Activated CD8-positive, alpha-beta T cell treated with anti-CD3 and anti-CD28 coated beads, Interleukin-2, amount 10 ng/mL, durations not matched to agents 7 days and 5 days (primary cell): ENCODE results near the gene MIPEP. TPM values are rescaled to one million over a fixed set of nuclear protein-coding genes. Genes with fewer than 3 reads are reported as not detected.

Source experiments
- ATAC-seq: fragments of 150-1000 bp; cut with Tn5 transposase; one replicate; pipeline ENCODE4 v1.10.0; 2021; ENCODE audit warnings: moderate library complexity
- CTCF ChIA-PET: fragments of 350-600 bp; sonication (Branson Sonifier 250); formaldehyde crosslinking; loops from one replicate; lab custom pipeline; 2021; ENCODE audit warnings: antibody characterized with exemption; lab: Charles Lee
- POLR2A ChIA-PET: fragments of 350-600 bp; sonication (Branson Sonifier 250); formaldehyde crosslinking; loops from one replicate; lab custom pipeline; 2021; ENCODE audit warnings: antibody characterized with exemption; lab: Charles Lee
- DNase-seq: peaks from one replicate; pipeline ENCODE4 v3.0.0-alpha.2; 2020
- H3K27ac Mint-ChIP-seq: one replicate; pipeline ENCODE4 v1.8.0; 2021; ENCODE audit warnings: mild to moderate bottlenecking, mixed read lengths
- H3K27me3 Mint-ChIP-seq: one replicate; pipeline ENCODE4 v1.8.0; 2021; ENCODE audit warnings: low read depth, mixed read lengths
- H3K36me3 Mint-ChIP-seq: one replicate; pipeline ENCODE4 v1.8.0; 2021; ENCODE audit warnings: low read depth, mixed read lengths
- H3K4me1 Mint-ChIP-seq: one replicate; pipeline ENCODE4 v1.8.0; 2021; ENCODE audit warnings: low read depth, mixed read lengths
- H3K4me3 Mint-ChIP-seq: one replicate; pipeline ENCODE4 v1.8.0; 2021; ENCODE audit warnings: mild to moderate bottlenecking, mixed read lengths
- H3K9me3 Mint-ChIP-seq: one replicate; pipeline ENCODE4 v1.8.0; 2022; ENCODE audit warnings: mixed read lengths; ENCODE audit not compliant: insufficient read depth
- total RNA-seq, 2 experiments: library from RNA; stranded (reverse); gene quantifications; one replicate each; pipeline ENCODE4 v1.2.3, GENCODE V29; 2021

MIPEP gene
- 10 to 100 TPM in 1 of 2 experiments, 1 to 10 TPM in 1; 9.6 to 11.6 TPM for total RNA-seq

DNA sequence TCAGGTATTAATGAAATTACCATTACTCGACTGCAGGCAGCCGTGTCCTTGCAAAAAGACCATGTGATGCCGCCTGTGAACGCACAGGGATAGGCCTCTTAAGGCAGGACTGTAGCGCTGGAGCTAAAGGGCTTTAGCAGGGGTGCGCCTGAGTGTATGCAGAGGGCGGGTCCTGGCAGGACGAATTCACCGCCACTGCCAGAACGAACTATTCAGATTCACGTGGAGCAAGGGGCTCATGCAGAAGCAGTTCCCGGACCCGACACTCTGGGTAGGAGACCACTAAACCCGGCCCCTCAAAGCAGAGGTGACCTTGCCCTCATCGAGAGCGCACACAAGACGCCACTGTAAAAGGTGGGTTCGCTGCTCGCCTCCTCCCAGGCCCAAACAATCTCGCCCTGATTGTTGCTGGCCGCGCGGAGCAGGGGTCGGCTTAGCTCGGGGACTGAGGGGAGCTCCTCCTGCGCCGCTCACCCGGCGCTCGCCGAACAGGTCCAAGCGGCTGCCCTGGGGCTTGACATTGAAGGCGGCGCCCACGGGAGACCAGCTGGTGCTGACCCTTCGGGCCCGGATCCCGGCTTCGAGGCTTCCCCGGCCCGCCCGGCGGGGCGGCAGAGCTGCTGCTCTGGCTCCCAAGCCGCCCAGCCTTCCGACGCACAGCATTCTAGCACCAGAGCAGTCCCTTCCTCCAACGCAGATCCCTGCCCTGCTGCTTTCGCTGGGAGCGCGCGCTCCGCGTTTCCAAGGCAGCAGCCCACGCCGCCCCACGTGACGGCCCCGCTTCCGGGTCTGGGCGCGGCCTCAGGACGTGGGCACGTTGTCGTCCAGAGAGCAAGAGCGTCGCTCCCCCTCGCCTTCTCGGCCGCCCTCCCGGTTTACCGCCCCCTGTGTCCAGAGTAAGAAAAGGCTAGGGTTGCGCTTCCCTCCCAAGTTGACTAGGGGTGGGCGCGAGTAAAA lies at the start of gene MIPEP:
TSS of gene MIPEP (minus strand) at position 743 of the 957 bp plus-strand sequence. CDS start at position 663, 80 bp downstream.
- peak within 1 kb of the TSS; percentile 80 for H3K4me3 Mint-ChIP-seq
- ATAC-seq (peak; percentile 97), DNase-seq (peak; percentile 91)
- peaks cover 20% of the 10 kb centered on the region for H3K4me1 Mint-ChIP-seq
- H3K9me3 Mint-ChIP-seq = no peaks in the 10 kb centered on the region
- POLR2A ChIA-PET = interaction anchor here (0.7 to 1.3 kb wide), 2 partner anchors 10 to 310 kb away, joined by 3 read pairs; no protein-coding TSS in a partner anchor
- H3K27me3 Mint-ChIP-seq = no peaks in the 10 kb centered on the region
- H3K36me3 Mint-ChIP-seq = peaks cover 6% of the 10 kb centered on the region
- CTCF ChIA-PET = interaction anchor here (0.7 to 2.8 kb wide), 16 partner anchors 10 to 433 kb away, joined by 3 to 11 read pairs (median 4); no protein-coding TSS in a partner anchor
- peak within 1 kb of the TSS; percentile 83 for H3K27ac Mint-ChIP-seq

- Mint-ChIP-seq H3K4me1 (no peaks in the 10 kb centered on the region), H3K4me3 (no peak overlapping the region), H3K9me3 (no peaks in the 10 kb centered on the region), H3K36me3 (no peaks in the 10 kb centered on the region), H3K27me3 (peaks cover 44% of the 10 kb centered on the region), H3K27ac (no peak overlapping the region)
- POLR2A ChIA-PET = no interaction called here
- DNase-seq = no peak
- no peak for ATAC-seq
- CTCF ChIA-PET = no interaction called here
These were observed 45.3 kb upstream of the MIPEP start for GRCh38 chr13:23934520-23934919.

- ATAC-seq = no peak
These were observed 39.8 kb upstream of the MIPEP start for GRCh38 chr13:23928985-23929384.

DNA sequence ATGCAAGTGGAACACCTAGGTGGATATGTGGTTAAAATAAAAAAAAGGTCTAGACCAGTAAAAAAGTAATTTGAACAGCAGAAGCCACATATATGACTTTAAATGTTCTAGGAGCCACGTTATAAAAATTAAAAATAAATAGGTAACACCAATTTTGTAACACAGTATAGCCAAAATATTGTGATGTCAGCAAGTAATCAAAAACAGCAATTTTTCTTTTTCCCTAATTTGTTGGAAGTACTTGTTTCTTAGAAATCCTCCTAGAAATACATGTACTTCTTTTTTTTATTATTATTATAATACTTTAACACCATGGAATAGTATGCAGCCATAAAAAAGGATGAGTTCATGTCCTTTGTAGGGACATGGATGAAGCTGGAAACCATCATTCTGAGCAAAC lies 33.8 kb upstream of the MIPEP start:
- Mint-ChIP-seq H3K27me3 (peaks cover 27% of the 10 kb centered on the region), H3K27ac (no peak overlapping the region), H3K4me1 (no peaks in the 10 kb centered on the region), H3K36me3 (no peaks in the 10 kb centered on the region), H3K9me3 (no peaks in the 10 kb centered on the region), H3K4me3 (no peak overlapping the region)
- POLR2A ChIA-PET = no interaction called here
- CTCF ChIA-PET = interaction anchor here (0.9 to 1.5 kb wide), 2 partner anchors 97 to 306 kb away, joined by 3 to 5 read pairs; no protein-coding TSS in a partner anchor
- no peak for ATAC-seq
- DNase-seq = no peak

More at GRCh38 chr13:23928985-23929384, 39.8 kb upstream of the MIPEP start:
- CTCF ChIA-PET = no interaction called here
- Mint-ChIP-seq H3K9me3 (no peaks in the 10 kb centered on the region), H3K36me3 (no peaks in the 10 kb centered on the region), H3K27me3 (peaks cover 37% of the 10 kb centered on the region), H3K4me1 (no peaks in the 10 kb centered on the region), H3K4me3 (no peak overlapping the region), H3K27ac (no peak overlapping the region)
- DNase-seq = no peak
- POLR2A ChIA-PET = no interaction called here

- Mint-ChIP-seq H3K9me3 (no peaks in the 10 kb centered on the region), H3K27ac (no peak overlapping the region), H3K4me1 (no peaks in the 10 kb centered on the region), H3K4me3 (no peak overlapping the region), H3K27me3 (peaks cover 35% of the 10 kb centered on the region), H3K36me3 (no peaks in the 10 kb centered on the region)
- DNase-seq = no peak
- CTCF ChIA-PET = interaction anchor here (0.6 to 4.3 kb wide), 13 partner anchors 8 to 306 kb away, joined by 3 to 57 read pairs (median 4); no protein-coding TSS in a partner anchor
- POLR2A ChIA-PET = no interaction called here
- ATAC-seq = no peak
These were observed 33.1 kb upstream of the MIPEP start for GRCh38 chr13:23922005-23922932.

GRCh38 chr13:23921451-23921888 lies 32.3 kb upstream of the MIPEP start:
- H3K4me3 Mint-ChIP-seq = no peak overlapping the region
- ChIA-PET POLR2A (no interaction called here), CTCF (interaction anchor here (0.6 to 4.3 kb wide), 13 partner anchors 9 to 307 kb away, joined by 3 to 57 read pairs (median 4); no protein-coding TSS in a partner anchor)
- no peaks in the 10 kb centered on the region for H3K4me1 Mint-ChIP-seq
- DNase-seq (peak; percentile 33), ATAC-seq (peak; percentile 49)
- H3K9me3 Mint-ChIP-seq = no peaks in the 10 kb centered on the region
- H3K27me3 Mint-ChIP-seq = peaks cover 37% of the 10 kb centered on the region
- H3K27ac Mint-ChIP-seq = no peak overlapping the region
- H3K36me3 Mint-ChIP-seq = no peaks in the 10 kb centered on the region

DNA sequence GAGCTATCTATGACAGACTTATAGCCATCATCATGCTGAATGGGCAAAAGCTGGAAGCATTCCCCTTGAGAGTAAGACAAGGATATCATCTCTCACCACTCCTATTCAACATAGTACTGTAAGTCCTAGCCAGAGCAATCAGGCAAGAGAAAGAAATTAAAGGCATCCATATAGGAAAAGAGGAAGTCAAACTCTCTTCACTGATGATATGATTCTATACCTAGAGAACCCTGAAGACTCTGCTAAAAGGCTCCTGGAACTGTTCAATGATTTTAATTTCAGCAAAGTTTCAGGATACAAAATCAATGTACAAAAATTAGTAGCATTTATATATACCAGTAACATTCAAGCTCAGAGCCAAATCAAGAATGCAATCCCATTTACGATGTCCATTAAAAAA lies 29.8 kb upstream of the MIPEP start:
- Mint-ChIP-seq H3K36me3 (no peaks in the 10 kb centered on the region), H3K4me1 (no peaks in the 10 kb centered on the region), H3K27me3 (peaks cover 33% of the 10 kb centered on the region), H3K27ac (no peak overlapping the region), H3K4me3 (no peak overlapping the region), H3K9me3 (no peaks in the 10 kb centered on the region)
- ATAC-seq (no peak), DNase-seq (no peak)
- ChIA-PET POLR2A (no interaction called here), CTCF (interaction anchor here (1.3 to 4.3 kb wide), 3 partner anchors 12 to 123 kb away, joined by 3 to 57 read pairs (median 4); no protein-coding TSS in a partner anchor)

GRCh38 chr13:23918208-23918607 lies 29.0 kb upstream of the MIPEP start:
- Mint-ChIP-seq H3K4me1 (no peaks in the 10 kb centered on the region), H3K4me3 (no peak overlapping the region), H3K9me3 (no peaks in the 10 kb centered on the region), H3K27ac (no peak overlapping the region), H3K27me3 (peaks cover 35% of the 10 kb centered on the region), H3K36me3 (no peaks in the 10 kb centered on the region)
- ATAC-seq (no peak), DNase-seq (no peak)
- CTCF ChIA-PET = interaction anchor here (1.3 to 4.3 kb wide), 2 partner anchors 13 to 42 kb away, joined by 4 to 57 read pairs; no protein-coding TSS in a partner anchor
- POLR2A ChIA-PET = no interaction called here

DNA sequence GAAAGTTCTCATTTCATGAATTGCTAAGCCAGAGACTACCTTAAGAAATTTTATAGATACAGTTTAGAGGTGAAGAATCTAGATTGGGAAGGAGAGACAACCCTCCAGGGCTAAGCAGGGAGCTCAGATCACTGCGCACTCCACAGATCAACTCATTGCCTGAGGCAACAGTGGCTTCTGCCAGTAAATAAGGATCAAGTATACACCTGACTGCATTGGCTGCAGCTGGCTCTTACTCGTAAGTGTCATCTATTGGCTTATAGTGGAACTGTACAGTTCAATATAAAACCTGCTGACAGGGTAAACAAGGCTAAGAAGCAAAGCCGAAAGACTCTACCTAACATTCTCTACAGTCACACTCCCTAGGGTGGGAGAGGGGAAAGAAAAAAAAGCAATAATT lies 26.1 kb upstream of the MIPEP start:
- CTCF ChIA-PET = interaction anchor here (0.6 kb wide), 1 partner anchor 330 kb away, joined by 4 read pairs; no protein-coding TSS in a partner anchor
- ATAC-seq (no peak), DNase-seq (no peak)
- no peaks in the 10 kb centered on the region for H3K9me3 Mint-ChIP-seq
- H3K4me1 Mint-ChIP-seq = peaks cover 4% of the 10 kb centered on the region
- peaks cover 47% of the 10 kb centered on the region for H3K27me3 Mint-ChIP-seq
- H3K36me3 Mint-ChIP-seq = no peaks in the 10 kb centered on the region
- POLR2A ChIA-PET = no interaction called here
- no peak overlapping the region for H3K27ac Mint-ChIP-seq
- no peak overlapping the region for H3K4me3 Mint-ChIP-seq

- Mint-ChIP-seq H3K36me3 (no peaks in the 10 kb centered on the region), H3K9me3 (no peaks in the 10 kb centered on the region), H3K4me1 (peaks cover 4% of the 10 kb centered on the region), H3K27me3 (peaks cover 32% of the 10 kb centered on the region), H3K4me3 (no peak overlapping the region), H3K27ac (no peak overlapping the region)
- no peak for DNase-seq
- ChIA-PET CTCF (no interaction called here), POLR2A (no interaction called here)
- no peak for ATAC-seq
These were observed 23.3 kb upstream of the MIPEP start for GRCh38 chr13:23912469-23912868.

DNA sequence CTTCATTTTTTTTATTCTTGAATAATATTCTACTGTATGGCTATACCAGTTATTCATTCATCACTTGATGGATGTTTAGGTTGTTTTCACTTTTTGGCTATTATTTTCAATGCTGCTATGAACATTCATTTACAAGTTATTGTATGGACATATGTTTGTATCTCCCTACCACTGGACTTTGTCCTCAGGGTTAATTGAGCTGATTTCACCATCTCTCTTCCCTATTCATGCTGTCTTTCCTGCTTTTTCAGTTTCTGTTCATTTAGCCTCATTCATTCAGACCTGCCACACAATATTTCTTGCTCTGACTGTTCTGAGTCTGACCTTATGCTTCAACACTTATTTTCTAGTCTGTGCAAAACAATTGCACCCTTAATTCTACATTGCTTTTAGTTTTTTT lies 20.4 kb upstream of the MIPEP start:
- CTCF ChIA-PET = interaction anchor here (1.0 kb wide), 1 partner anchor 10 kb away, joined by 3 read pairs; no protein-coding TSS in a partner anchor

More for the DNA sequence above, 20.4 kb upstream of the MIPEP start:
- Mint-ChIP-seq H3K36me3 (no peaks in the 10 kb centered on the region), H3K4me1 (peaks cover 4% of the 10 kb centered on the region), H3K4me3 (no peak overlapping the region), H3K27me3 (peaks cover 32% of the 10 kb centered on the region), H3K9me3 (no peaks in the 10 kb centered on the region), H3K27ac (no peak overlapping the region)
- ATAC-seq (no peak), DNase-seq (no peak)
- POLR2A ChIA-PET = no interaction called here
